CD14-positive monocyte (primary cell): ENCODE results near the gene USP17L20. TPM values are rescaled to one million over a fixed set of nuclear protein-coding genes. Genes with fewer than 3 reads are reported as not detected.
"Not testable (repeated sequence)": the region's sequence is repeated elsewhere in the genome, so short reads cannot be mapped to it uniquely, and the experiment has no call there.

Experiments
- DNase-seq, 3 donors: peaks; one replicate each; pipeline ENCODE4 v3.0.0-alpha.2; 2011 to 2022
- H2AFZ ChIP-seq: 2 replicates; pipeline ENCODE4 v1.6.0; 2012; ENCODE audit warnings: mild to moderate bottlenecking, low read depth, low read length, inconsistent platforms; ENCODE audit not compliant: insufficient read depth, poor library complexity, severe bottlenecking
- H3K27ac ChIP-seq, 2 donors: 1 replicate in 1 of 2; 2 replicates in 1 of 2; pipeline ENCODE4 v1.5.1; 2012 to 2013; ENCODE audit warnings: low read length in 2 of 2, control low read depth in 1 of 2, inconsistent platforms in 1 of 2, low read depth in 1 of 2, mild to moderate bottlenecking in 1 of 2
- H3K27me3 ChIP-seq, 2 donors: one replicate each; pipeline versions ENCODE4 v1.6.0 to v1.6.1; 2011 to 2013; ENCODE audit warnings: low read length in 2 of 2; ENCODE audit not compliant: control insufficient read depth in 2 of 2, insufficient read depth in 2 of 2
- H3K36me3 ChIP-seq, 2 donors: replicated peaks in 1 of 2; 1 replicate in 1 of 2; 2 replicates in 1 of 2; pipeline versions ENCODE4 v1.5.1 to v1.6.1; 2012 to 2013; ENCODE audit warnings: low read length in 2 of 2, control low read depth in 1 of 2, inconsistent platforms in 1 of 2, mild to moderate bottlenecking in 1 of 2; ENCODE audit not compliant: insufficient read depth in 2 of 2, control insufficient read depth in 1 of 2
- H3K4me1 ChIP-seq, 2 donors: 1 replicate in 1 of 2; 2 replicates in 1 of 2; pipeline versions ENCODE4 v1.5.1 to v1.6.1; 2012 to 2013; ENCODE audit warnings: low read length in 2 of 2, control low read depth in 1 of 2, inconsistent platforms in 1 of 2, mild to moderate bottlenecking in 1 of 2, moderate library complexity in 1 of 2; ENCODE audit not compliant: insufficient read depth in 2 of 2, control insufficient read depth in 1 of 2
- H3K4me2 ChIP-seq: replicated peaks from 2 replicates; pipeline ENCODE3; 2012; ENCODE audit warnings: low read length, moderate library complexity, mild to moderate bottlenecking; ENCODE audit not compliant: poor library complexity, severe bottlenecking; ENCODE audit errors: extremely low read depth
- H3K4me3 ChIP-seq, 3 experiments: fragments of 200-600 bp in 1 of 3; sonication (generic) in 1 of 3; replicated peaks in 1 of 3; 1 replicate in 2 of 3; 2 replicates in 1 of 3; pipeline ENCODE4 v1.5.1; 2011 to 2013; ENCODE audit warnings: low read length in 3 of 3, mild to moderate bottlenecking in 3 of 3, control low read depth in 2 of 3, low read depth in 2 of 3, inconsistent platforms in 1 of 3, moderate library complexity in 1 of 3
- H3K79me2 ChIP-seq: 2 replicates; pipeline ENCODE4 v1.6.0; 2012; ENCODE audit warnings: mild to moderate bottlenecking, control low read depth, inconsistent platforms, low read length, moderate library complexity; ENCODE audit not compliant: insufficient read depth
- H3K9ac ChIP-seq: 2 replicates; pipeline ENCODE4 v1.6.0; 2017; ENCODE audit warnings: low read length, mild to moderate bottlenecking; ENCODE audit not compliant: insufficient read depth, poor library complexity, severe bottlenecking
- H3K9me3 ChIP-seq, 2 donors: replicated peaks in 1 of 2; 1 replicate in 1 of 2; 2 replicates in 1 of 2; pipeline versions ENCODE4 v1.5.1 to v1.6.1; 2012 to 2013; ENCODE audit warnings: low read length in 2 of 2, control low read depth in 1 of 2; ENCODE audit not compliant: control insufficient read depth in 1 of 2, insufficient read depth in 1 of 2
- H4K20me1 ChIP-seq: 2 replicates; pipeline ENCODE4 v1.6.0; 2012; ENCODE audit warnings: mild to moderate bottlenecking, low read length, control low read depth, moderate library complexity; ENCODE audit not compliant: insufficient read depth
- H3K27ac Mint-ChIP-seq, 7 donors: one replicate each; pipeline ENCODE4 v1.8.0; 2020; ENCODE audit warnings: mild to moderate bottlenecking in 7 of 7, mixed read lengths in 7 of 7, moderate library complexity in 6 of 7, inconsistent platforms in 2 of 7
- H3K27me3 Mint-ChIP-seq, 3 donors: one replicate each; pipeline ENCODE4 v1.8.0; 2021 to 2022; ENCODE audit warnings: low read depth in 3 of 3, mild to moderate bottlenecking in 3 of 3, mixed read lengths in 3 of 3, moderate library complexity in 3 of 3, inconsistent platforms in 1 of 3
- H3K36me3 Mint-ChIP-seq, 2 donors: one replicate each; pipeline ENCODE4 v1.8.0; 2020; ENCODE audit warnings: mixed read lengths in 2 of 2, inconsistent platforms in 1 of 2, mild to moderate bottlenecking in 1 of 2
- H3K4me1 Mint-ChIP-seq: one replicate; pipeline ENCODE4 v1.8.0; 2020; ENCODE audit warnings: mild to moderate bottlenecking, mixed read lengths
- H3K4me3 Mint-ChIP-seq, 2 donors: one replicate each; pipeline ENCODE4 v1.8.0; 2020; ENCODE audit warnings: mild to moderate bottlenecking in 2 of 2, mixed read lengths in 2 of 2, moderate library complexity in 1 of 2
- H3K9me3 Mint-ChIP-seq, 7 donors: one replicate each; pipeline ENCODE4 v1.8.0; 2020 to 2022; ENCODE audit warnings: mixed read lengths in 7 of 7, mild to moderate bottlenecking in 6 of 7, moderate library complexity in 6 of 7, inconsistent platforms in 2 of 7
- WGBS: methylation state at CpG from one replicate; pipeline ENCODE4 v1.1.5; 2013; ENCODE audit warnings: missing lambda C conversion rate; ENCODE audit not compliant: insufficient coverage; 5-methylcytosine and 5-hydroxymethylcytosine counted together
- intact Hi-C, 2 donors: fragments of 100-400 bp; cut with micrococcal nuclease; formaldehyde crosslinking; loops; one replicate each; pipeline versions ENCODE4 v1.15.0 to v1.15.1; 2023
- polyA plus RNA-seq, 3 donors: library from polyadenylated mRNA; depleted of rRNA in 1 of 3; unstranded in 2 of 3; stranded (reverse) in 1 of 3; fragments of 300-500 nt in 2 of 3; fragments of >200 nt in 1 of 3; fragmentation: Illumina TruSeq in 2 of 3; gene quantifications; 1 replicate in 2 of 3; 2 replicates in 1 of 3; pipeline ENCODE4 v1.2.3, GENCODE V29; 2012 to 2021

The USP17L20 gene
- polyA plus RNA-seq, 3 donors, result not detected

- H3K9me3 Mint-ChIP-seq, H3K79me2 ChIP-seq, H3K4me3 ChIP-seq, H4K20me1 ChIP-seq, H3K9ac ChIP-seq, H2AFZ ChIP-seq, intact Hi-C loops, H3K27ac ChIP-seq, H3K4me1 Mint-ChIP-seq, H3K27me3 ChIP-seq, H3K4me2 ChIP-seq, H3K4me3 Mint-ChIP-seq, H3K27me3 Mint-ChIP-seq, H3K36me3 ChIP-seq, H3K9me3 ChIP-seq, H3K36me3 Mint-ChIP-seq, H3K4me1 ChIP-seq: not testable (repeated sequence)
- no CpG with 5 or more reads among the region's 12 CpGs for WGBS
- DNase-seq, result peak in 1 of 3 donors; percentile 0
- H3K27ac Mint-ChIP-seq, result peak overlapping the region in 1 of 7 donors; percentile 3
Measured at GRCh38 chr4:9238461-9238860, 19.5 kb upstream of the USP17L20 start.

- H3K4me1 ChIP-seq, H2AFZ ChIP-seq, H3K79me2 ChIP-seq, DNase-seq, H3K36me3 ChIP-seq, H3K4me1 Mint-ChIP-seq, H3K27ac ChIP-seq, H3K9ac ChIP-seq, intact Hi-C loops, H3K36me3 Mint-ChIP-seq, H3K4me3 Mint-ChIP-seq, H3K4me3 ChIP-seq, H3K27me3 Mint-ChIP-seq, H4K20me1 ChIP-seq, H3K9me3 ChIP-seq, H3K4me2 ChIP-seq, H3K27ac Mint-ChIP-seq, H3K27me3 ChIP-seq, H3K9me3 Mint-ChIP-seq: not testable (repeated sequence)
- no CpG with 5 or more reads among the region's 14 CpGs for WGBS
Measured at GRCh38 chr4:9243579-9243978, 14.3 kb upstream of the USP17L20 start, which contains the start of gene USP17L17. TSS of gene USP17L17 (plus strand) at chr4:9243879. CDS start at chr4:9243879, 0 bp downstream.

GRCh38 chr4:9247953-9248680 is 9.8 kb upstream of the USP17L20 start, which contains the start of gene USP17L18:
TSS of gene USP17L18 (plus strand) at chr4:9248630. CDS start at chr4:9248630, 0 bp downstream.
- H3K4me2 ChIP-seq, H3K36me3 ChIP-seq, H3K4me1 Mint-ChIP-seq, H3K4me1 ChIP-seq, H3K9ac ChIP-seq, H3K79me2 ChIP-seq, H3K9me3 ChIP-seq, H3K36me3 Mint-ChIP-seq, H3K9me3 Mint-ChIP-seq, H3K4me3 Mint-ChIP-seq, H3K27ac Mint-ChIP-seq, H3K27me3 ChIP-seq, H3K27me3 Mint-ChIP-seq, H3K4me3 ChIP-seq, H3K27ac ChIP-seq, H2AFZ ChIP-seq, intact Hi-C loops, H4K20me1 ChIP-seq: not testable (repeated sequence)
- WGBS, result 96% methylated on average over 4 of the region's 26 CpGs
- DNase-seq, result peak in 1 of 3 donors; percentile 0

DNA sequence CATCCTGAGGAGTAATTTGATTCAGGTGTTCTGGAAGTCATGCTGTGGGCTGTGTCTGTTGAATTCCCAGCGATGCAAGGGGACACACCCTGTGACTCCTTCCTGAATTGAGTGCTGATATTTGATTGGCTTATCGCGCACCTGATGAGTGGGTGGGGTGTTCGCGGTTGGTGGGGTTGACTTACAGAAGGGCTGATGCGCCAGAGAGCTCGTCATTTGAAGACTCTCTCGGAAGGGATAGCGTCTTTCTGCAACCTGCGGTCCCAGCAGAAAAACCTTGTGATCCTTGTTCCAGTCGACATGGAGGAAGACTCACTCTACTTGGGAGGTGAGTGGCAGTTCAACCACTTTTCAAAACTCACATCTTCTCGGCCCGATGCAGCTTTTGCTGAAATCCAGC is 4.8 kb upstream of the USP17L20 start, which contains the start of gene USP17L19:
Gene USP17L19 (plus strand): TSS at position 301 of the 400 bp plus-strand sequence. CDS start 0 bp downstream, at position 301.
- H3K27me3 ChIP-seq, H3K4me3 Mint-ChIP-seq, H3K9ac ChIP-seq, H2AFZ ChIP-seq, H3K9me3 ChIP-seq, H3K4me1 ChIP-seq, DNase-seq, H3K4me3 ChIP-seq, H3K36me3 ChIP-seq, H4K20me1 ChIP-seq, H3K27ac Mint-ChIP-seq, H3K27ac ChIP-seq, H3K9me3 Mint-ChIP-seq, H3K27me3 Mint-ChIP-seq, H3K79me2 ChIP-seq, H3K4me2 ChIP-seq, H3K36me3 Mint-ChIP-seq, intact Hi-C loops, H3K4me1 Mint-ChIP-seq: not testable (repeated sequence)
- no CpG with 5 or more reads among the region's 13 CpGs for WGBS
